DND-41 (cell line): ENCODE measurements around the gene TMEM42.

ENCODE experiments used
- ATAC-seq: fragments of 200-7000 bp; cut with Tn5 transposase; 3 replicates; pipeline ENCODE4 v1.9.1; 2021; ENCODE audit warnings: low read depth; ENCODE audit not compliant: insufficient read depth
- DNase-seq: peaks from one replicate; pipeline ENCODE4 v3.0.0-alpha.2; 2020
- H2AFZ ChIP-seq: 2 replicates; pipeline ENCODE4 v1.6.0; 2012; ENCODE audit warnings: low read depth, low read length
- H3K27ac ChIP-seq: 2 replicates; pipeline ENCODE4 v1.5.1; 2012; ENCODE audit warnings: low read length, inconsistent platforms
- H3K27me3 ChIP-seq: fragments of 200-600 bp; sonication (generic); 2 replicates; pipeline ENCODE4 v1.6.0; 2012; ENCODE audit warnings: low read length, mild to moderate bottlenecking, inconsistent platforms; ENCODE audit not compliant: insufficient read depth, poor library complexity
- H3K36me3 ChIP-seq: 2 replicates; pipeline ENCODE4 v1.5.1; 2012; ENCODE audit warnings: low read length, inconsistent platforms; ENCODE audit not compliant: insufficient read depth
- H3K4me1 ChIP-seq: 2 replicates; pipeline ENCODE4 v1.5.1; 2012; ENCODE audit warnings: mild to moderate bottlenecking, low read length; ENCODE audit not compliant: insufficient read depth
- H3K4me2 ChIP-seq: 2 replicates; pipeline ENCODE4 v1.6.0; 2012; ENCODE audit warnings: mild to moderate bottlenecking, moderate library complexity, low read length, inconsistent platforms; ENCODE audit not compliant: insufficient read depth
- H3K4me3 ChIP-seq, 2 experiments: fragments of 200-600 bp in 1 of 2; shearing (Covaris generic) in 1 of 2; 2 replicates each; pipeline ENCODE4 v1.5.1; 2012 to 2016; ENCODE audit warnings: inconsistent platforms in 2 of 2, low read length in 2 of 2, mild to moderate bottlenecking in 2 of 2, low read depth in 1 of 2, moderate library complexity in 1 of 2
- H3K79me2 ChIP-seq: 2 replicates; pipeline ENCODE4 v1.6.0; 2012; ENCODE audit warnings: low read length, inconsistent platforms; ENCODE audit not compliant: insufficient read depth
- H3K9ac ChIP-seq: 2 replicates; pipeline ENCODE4 v1.6.0; 2012; ENCODE audit warnings: low read depth, mild to moderate bottlenecking, inconsistent platforms, low read length, moderate library complexity
- H3K9me3 ChIP-seq: 2 replicates; pipeline ENCODE4 v1.5.1; 2012; ENCODE audit warnings: low read length, moderate library complexity, mild to moderate bottlenecking, inconsistent platforms; ENCODE audit not compliant: insufficient read depth, severe bottlenecking
- H4K20me1 ChIP-seq: 2 replicates; pipeline ENCODE4 v1.6.0; 2012; ENCODE audit warnings: low read length; ENCODE audit not compliant: insufficient read depth
- CTCF ChIP-seq: IDR thresholded peaks from 2 replicates; pipeline ENCODE4 v1.5.1; 2012; ENCODE audit warnings: borderline replicate concordance, low read length, moderate library complexity, mild to moderate bottlenecking; ENCODE audit not compliant: poor library complexity, severe bottlenecking; ENCODE audit errors: extremely low read depth
- EZH2 ChIP-seq: IDR thresholded peaks from 3 replicates; pipeline ENCODE4 v1.6.1; 2012; ENCODE audit warnings: borderline replicate concordance, low read depth, mild to moderate bottlenecking, moderate library complexity, low read length, inconsistent platforms; ENCODE audit not compliant: severe bottlenecking

The TMEM42 gene

GRCh38 chr3:44860117-44860516 is 1.6 kb upstream of the TMEM42 start:
- ATAC-seq (no peak), DNase-seq (no peak)
- H3K4me3 ChIP-seq: no peak overlapping the region
- peaks cover 21% of the 10 kb centered on the region; the same call in 1 of the 2 replicates for H3K36me3 ChIP-seq
- H3K79me2 ChIP-seq: peaks cover 13% of the 10 kb centered on the region
- H3K27me3 ChIP-seq: no peaks in the 10 kb centered on the region
- H3K9ac ChIP-seq: no peak overlapping the region
- H2AFZ ChIP-seq: no peak overlapping the region
- H3K27ac ChIP-seq: no peak overlapping the region
- TF ChIP-seq CTCF: no peak
- no peak for TF ChIP-seq EZH2
- no peaks in the 10 kb centered on the region for H3K9me3 ChIP-seq
- H4K20me1 ChIP-seq: 0 out of 2 replicates have a peak, but pooled peaks cover 4% of the 10 kb centered on the region
- H3K4me2 ChIP-seq: no peak overlapping the region
- peaks cover 35% of the 10 kb centered on the region for H3K4me1 ChIP-seq

DNA sequence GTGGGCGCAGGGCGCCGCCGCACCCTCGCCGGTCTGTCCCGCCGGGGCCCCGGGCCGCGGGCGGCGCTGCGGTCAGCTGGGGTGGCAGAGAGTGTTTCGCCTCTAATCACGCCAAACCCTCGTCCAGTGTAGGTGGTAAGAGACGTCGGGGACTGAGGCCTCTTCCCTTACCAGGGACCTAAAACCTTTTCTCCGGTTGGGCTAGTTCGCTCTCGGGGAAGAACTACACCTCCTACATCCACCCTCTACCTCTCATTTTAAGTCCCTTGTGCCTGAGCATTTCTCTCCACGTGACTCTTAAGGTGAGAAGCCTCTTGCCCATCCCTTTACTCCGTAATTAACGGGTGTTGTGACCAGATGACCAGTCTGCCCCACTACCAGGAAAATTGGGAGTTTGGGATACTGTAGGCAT is 520 bp downstream of the TMEM42 start:
- ATAC-seq (no peak; the same call in 2 of the 3 replicates), DNase-seq (no peak)
- no peaks in the 10 kb centered on the region for H3K27me3 ChIP-seq
- H3K4me3 ChIP-seq: peak overlapping the region; percentile 42 to 83
- H2AFZ ChIP-seq: peak overlapping the region; percentile 86
- H3K9ac ChIP-seq: peak overlapping the region; percentile 70
- peaks cover 10% of the 10 kb centered on the region; the same call in 1 of the 2 replicates for H3K36me3 ChIP-seq
- peaks cover 13% of the 10 kb centered on the region for H3K79me2 ChIP-seq
- H3K9me3 ChIP-seq: no peaks in the 10 kb centered on the region
- H3K4me1 ChIP-seq: peaks cover 56% of the 10 kb centered on the region
- H4K20me1 ChIP-seq: 0 out of 2 replicates have a peak, but pooled peaks cover 4% of the 10 kb centered on the region
- peak overlapping the region; percentile 81 for H3K4me2 ChIP-seq
- peak overlapping the region; percentile 73 for H3K27ac ChIP-seq
- no peak for TF ChIP-seq EZH2
- no peak for TF ChIP-seq CTCF

DNA sequence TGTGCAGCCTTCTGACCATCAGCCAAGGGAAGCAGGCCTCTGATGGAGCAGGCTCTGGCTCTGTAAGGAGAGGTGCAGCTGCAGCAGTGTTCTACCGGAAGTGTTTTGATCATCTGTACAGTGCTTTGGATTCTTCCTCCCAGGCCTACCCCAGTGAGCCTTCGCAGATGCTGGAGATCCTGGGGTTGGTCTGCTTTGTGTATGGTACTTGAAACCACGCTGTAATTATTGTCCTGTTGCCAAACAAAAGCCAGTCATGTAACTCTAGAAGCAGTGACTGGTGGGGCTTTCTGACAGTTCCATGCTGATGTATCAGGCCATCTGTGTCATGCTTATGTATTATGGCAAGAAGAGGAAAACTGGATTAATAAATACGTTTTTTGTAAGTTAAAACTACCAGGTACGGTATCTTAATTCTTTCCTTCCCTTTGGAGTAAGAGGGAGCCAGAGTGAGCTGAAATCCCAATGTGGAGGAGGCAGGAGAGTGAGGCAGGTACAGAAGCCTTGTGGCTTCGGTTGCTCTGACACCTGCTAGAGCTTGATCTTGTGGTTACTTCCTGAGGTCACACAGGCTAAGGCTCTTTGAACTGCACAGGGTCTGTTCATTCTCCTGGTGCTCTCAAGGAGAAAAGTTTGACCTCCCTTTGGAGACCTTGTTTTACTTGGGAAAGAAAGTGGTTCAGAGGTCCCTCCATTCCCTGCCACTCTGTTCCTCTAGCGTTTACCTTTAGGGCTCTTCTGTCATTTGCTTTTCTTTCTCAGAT is 3.7 kb downstream of the TMEM42 start:
- Histone ChIP-seq H3K4me2 (peak overlapping the region; percentile 44), H3K27me3 (no peaks in the 10 kb centered on the region), H3K4me3 (peak overlapping the region in 1 of 2 experiments; percentile 29; a peak in 2 of 4 replicates), H3K27ac (peak overlapping the region; percentile 72), H3K36me3 (no peaks in the 10 kb centered on the region), H3K9ac (peak overlapping the region; percentile 26), H4K20me1 (0 out of 2 replicates have a peak, but pooled peaks cover 4% of the 10 kb centered on the region), H2AFZ (no peak overlapping the region), H3K9me3 (no peaks in the 10 kb centered on the region), H3K79me2 (peaks cover 13% of the 10 kb centered on the region), H3K4me1 (peaks cover 58% of the 10 kb centered on the region)
- ATAC-seq (peak; percentile 75), DNase-seq (peak; percentile 71)
- TF ChIP-seq CTCF (no peak), EZH2 (no peak)
